HG02571 (cell line): ENCODE data around the gene LBH.
A peak's percentile ranks its signal among the peaks of the same experiment; 100 is the strongest.

Experiments
- ATAC-seq: cut with Tn5 transposase; IDR thresholded peaks from one replicate; pipeline ENCODE4 v1.9.1; 2021; ENCODE audit warnings: mild to moderate bottlenecking, moderate library complexity; ENCODE audit not compliant: unreplicated experiment

LBH gene

DNA sequence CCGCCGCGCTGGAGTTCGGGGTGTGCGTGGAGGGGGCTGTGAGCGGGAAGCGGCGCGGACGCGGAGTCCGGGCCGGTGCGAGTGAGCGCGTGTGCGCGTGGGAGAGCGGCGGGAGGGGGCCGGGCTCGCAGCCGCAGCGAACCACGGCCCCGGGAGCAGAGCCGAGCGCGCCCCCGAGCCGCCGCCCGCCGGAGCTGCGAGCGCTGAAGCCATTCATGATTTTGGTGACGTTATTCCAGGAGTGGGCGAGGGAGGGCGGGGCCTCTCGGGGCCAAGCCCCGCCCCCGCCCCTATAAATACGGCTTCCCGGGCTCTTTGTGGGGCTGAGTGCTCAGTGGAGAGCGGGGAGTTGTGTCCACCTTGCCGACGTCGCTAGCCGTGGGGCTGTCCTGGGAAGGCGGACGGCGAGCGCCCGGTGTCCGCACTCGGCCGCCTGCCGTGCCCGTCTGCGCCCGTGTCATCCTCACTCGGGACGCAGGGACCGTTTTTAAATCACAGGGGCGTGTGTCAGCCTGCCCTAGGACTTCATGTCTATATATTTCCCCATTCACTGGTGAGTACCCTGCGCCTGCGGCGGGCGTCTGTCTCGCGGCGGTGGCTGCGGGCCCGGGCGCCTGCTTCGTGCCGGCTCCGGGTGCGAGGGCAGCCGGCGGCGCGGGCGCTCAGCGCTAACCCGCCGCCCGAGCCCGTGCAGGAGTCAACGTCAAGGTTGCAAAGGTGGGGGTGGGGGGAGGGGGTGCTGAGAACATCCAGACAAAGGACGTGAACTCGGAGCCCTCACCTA is at the start of gene LBH:
TSS of gene LBH (plus strand) at position 323 of the 784 bp plus-strand sequence. CDS start at position 528, 205 bp downstream.
- ATAC-seq = peak; percentile 39

DNA sequence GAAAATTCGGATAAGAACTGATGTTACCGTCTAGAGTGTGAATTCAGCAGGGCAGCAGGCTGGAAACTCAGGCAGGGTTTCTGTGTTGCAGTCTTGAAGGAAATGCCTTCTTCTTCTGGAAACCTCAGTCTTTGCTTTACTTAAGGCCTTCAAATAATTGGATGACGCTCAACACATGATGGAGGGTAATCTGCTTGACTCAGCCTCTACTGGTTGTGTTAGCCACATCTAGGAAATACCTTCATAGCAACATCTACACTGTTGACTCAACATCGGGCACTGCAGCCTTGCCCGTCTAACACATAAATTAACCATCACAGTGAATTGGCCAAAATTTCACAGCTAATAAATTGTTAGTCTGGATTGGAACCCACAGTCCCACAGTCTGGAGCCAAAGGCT is 47.3 kb upstream of the LBH start:
- no peak for ATAC-seq

DNA sequence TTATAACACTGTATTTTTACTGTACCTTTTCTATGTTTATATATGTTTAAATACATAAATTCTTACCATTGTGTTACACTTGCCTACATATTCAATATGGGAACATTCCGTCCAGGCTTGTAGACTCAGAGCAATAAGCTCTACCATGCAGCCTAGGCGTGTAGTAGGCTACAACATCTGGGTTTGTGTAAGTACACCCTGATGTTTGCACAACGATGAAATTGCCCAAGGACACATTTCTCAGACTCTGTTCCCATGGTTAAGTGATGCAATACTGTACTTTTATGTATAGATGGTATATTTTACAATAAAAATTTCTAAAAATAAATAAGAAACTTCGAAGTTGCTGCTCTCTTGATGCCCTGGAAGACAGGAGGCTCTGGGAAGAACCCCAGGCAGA is 46.2 kb upstream of the LBH start:
- no peak for ATAC-seq

DNA sequence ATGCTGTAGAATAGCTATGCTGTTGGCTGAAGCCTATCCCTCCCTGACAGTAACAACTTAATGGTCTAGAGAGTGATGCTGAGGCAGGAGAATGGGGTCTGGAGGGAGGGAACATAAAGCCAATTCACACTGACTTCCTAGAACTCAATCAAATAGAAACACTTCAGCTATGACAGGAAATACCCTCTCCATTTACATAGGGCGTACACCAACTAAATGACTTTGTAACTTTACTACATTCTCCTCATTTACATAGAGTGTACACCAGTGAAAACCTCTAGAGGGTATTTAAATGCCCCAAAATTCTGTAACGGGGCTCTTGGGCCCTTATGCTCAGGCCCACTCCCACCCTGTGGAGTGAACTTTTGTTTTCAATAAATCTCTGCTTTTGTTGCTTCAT is 43.0 kb upstream of the LBH start:
- ATAC-seq = no peak

DNA sequence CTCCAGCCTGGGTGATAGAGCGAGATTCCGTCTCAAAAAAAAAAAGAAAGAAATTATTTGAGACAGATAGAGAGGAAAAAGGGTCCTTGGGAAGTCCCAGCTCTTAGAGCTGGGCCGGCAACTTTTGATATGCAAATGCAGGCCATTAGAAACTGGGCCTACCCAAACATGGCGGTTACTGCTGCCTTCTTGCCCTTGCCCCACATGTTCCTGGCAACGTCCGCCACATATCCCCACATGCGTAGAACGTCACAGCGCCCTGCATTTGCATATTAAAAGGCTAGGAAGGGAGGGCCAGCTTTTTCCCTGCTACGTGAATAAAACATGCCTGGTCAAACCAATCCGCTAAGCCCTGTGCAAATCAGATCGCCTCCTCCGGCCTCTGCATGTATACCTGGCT is 40.7 kb upstream of the LBH start:
- no peak for ATAC-seq

DNA sequence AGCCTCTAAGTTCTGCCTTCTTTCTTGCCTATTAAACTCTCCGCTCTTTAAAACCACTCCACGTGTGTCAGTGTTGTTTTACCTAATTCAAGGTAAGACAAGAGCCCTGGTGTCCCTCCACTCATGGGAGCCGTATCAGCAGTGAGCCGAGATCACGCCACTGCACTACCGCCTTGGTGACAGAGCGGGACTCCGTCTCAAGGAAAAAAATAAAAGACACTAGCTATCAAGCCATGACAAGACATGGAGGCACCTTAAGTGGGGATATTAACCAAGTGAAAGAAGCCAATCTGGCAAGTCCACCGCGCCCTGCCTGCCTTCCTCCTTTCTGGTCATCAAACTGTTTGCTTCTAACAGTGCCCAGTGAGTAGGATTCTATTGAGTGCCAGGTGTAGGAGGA is 40.2 kb upstream of the LBH start:
- ATAC-seq = no peak

DNA sequence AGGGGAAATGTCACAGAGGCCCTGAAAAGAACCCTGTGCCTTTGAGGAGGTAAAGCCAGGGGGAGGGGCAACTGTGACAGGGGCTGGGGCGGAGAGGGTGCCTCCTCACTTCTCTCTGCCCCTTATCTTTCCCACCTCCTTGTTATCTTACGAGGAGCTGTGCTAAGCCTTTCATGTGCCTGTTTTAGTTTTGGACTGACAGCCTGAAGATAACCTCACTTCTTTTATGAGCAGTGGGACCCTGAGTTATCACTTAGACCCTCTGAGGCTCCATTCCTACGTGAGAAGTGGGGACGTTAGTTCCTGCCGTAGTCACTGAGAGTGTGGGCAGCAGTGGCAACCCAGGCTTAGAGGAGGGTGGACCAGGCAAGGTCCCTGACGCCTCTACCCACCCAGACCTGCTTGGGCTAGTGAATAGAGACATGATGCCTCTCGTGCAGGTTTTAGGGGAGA is 39.5 kb upstream of the LBH start:
- ATAC-seq = no peak

DNA sequence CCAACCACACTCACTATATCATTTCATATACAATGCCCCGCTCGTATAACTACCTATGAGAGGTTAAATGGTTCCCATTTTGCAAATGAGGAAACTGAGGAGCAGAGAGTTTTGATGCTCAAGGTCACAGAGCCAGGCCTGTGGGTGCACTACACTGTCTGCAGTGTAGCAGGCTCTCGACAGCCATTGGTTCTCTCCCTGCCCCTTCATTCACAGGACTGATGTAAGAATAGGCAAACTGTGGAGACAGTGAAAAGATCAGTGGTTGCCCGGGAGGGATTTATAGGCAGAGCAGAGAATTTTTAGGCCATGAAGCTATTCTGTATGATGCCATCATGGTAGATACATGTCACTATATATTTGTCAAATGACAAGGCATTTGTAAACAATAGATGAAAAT is 39.0 kb upstream of the LBH start:
- no peak for ATAC-seq

DNA sequence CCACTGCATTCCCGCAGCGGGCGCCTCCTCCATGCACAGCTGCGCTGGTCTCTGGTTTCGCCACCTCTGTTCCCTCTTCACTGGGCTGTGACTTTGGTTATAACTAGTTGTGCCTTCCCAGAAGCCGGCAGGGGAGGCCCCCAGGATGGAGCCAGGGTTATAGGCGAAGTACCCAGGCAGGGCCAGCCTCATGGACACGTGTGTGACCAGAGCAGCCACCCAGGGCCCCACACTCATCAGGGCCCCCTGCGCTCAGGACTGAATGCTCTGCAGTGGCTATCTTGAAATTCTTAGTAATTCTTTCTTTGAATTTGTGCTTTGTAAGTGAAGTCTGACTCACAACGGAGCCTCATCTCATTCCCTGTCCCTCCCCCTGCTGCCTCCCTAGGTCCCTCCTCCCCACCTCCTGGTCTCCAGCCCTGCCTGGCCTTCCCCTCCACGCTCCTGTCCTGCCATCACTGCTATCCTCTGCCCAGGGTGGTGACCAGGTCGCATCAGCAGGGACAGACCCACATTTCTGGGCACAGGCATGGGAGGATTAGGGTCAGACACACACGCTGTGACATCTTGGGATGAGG is 38.1 kb upstream of the LBH start:
- ATAC-seq = no peak

DNA sequence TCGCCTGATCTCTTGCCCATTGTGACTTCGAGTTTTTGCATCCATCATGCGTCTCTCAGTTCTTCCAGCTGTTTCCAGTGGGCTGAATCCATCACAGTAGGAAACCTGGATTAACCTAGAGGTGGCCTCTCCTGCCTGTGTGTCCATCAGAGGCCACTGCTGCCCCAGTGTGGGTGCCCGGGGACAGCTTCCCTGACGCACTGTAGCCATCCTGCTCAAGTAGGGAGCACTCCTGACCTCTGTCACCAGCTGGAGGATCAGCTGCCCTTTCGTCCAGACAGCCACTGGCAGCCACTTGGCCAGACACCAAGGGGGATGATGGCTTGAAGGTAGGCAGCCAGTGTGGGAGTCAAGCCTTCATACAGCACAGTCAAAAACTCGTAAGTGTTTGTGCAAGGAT is 36.9 kb upstream of the LBH start:
- no peak for ATAC-seq

DNA sequence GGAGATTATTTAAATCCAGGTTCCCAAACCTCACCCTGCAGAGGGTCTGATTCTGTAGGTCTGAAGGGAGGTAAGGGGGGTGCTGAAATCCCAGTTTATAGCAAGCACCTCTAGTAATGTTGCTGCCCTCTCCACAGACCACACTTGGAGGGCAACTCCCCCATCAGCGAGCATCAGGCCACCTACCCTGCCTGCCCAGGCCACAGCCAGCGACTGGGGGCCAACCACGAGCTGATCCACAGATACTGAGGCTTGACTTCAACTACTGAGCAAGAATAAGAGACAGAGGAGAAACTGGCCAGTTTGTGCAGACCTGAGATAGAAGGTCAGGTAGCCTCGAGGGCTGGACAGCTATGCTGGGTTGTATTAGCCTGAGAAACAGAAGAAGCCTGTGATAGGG is 36.3 kb upstream of the LBH start:
- ATAC-seq = no peak

DNA sequence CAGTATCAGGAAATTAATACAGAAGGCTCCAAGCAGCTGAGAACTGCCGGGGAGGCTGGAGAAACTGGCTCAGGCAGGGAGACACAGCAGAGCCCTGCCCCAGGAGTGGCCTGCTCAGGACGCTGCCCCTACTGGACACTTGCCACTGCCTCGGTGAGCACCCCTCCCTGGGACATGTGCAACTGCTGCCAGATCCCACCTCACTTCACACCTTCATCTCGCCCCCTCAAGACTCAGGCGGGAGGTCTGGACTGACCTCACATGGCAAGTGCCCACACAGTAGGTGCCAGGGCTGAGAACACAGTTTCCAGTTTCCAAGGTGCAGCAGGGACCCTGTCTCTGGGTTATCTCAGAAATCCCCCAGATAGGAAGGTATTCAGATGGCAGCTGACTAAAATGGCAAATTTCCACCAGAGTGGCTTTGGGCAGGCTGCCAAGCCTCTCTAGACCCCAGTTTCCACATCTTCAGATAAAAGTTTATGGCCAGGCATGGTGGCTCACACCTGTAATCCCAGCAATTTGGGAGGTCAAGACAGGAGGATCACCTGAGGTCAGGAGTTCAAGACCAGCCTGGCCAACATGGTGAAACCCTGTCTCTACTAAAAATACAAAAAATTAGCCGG is 33.7 kb upstream of the LBH start:
- no peak for ATAC-seq

DNA sequence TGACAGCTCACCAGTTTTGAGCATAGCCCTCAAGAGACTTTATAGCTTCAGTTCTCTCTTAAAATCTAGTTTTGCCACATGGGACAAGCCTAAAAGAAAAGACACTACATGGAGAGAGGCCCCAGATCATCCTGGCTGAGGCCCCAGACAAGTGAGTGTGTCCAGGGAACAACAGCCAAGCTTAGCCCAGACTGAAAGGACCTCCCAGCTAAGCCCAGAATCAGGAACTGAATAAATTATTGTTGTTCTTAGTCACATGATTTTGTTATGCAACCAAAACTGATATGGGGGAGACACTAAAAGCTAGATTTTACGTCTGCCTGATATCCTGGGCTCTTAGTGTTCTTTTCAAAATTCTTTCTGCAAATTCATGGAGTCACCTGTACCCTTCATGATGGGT is 29.3 kb upstream of the LBH start:
- no peak for ATAC-seq

DNA sequence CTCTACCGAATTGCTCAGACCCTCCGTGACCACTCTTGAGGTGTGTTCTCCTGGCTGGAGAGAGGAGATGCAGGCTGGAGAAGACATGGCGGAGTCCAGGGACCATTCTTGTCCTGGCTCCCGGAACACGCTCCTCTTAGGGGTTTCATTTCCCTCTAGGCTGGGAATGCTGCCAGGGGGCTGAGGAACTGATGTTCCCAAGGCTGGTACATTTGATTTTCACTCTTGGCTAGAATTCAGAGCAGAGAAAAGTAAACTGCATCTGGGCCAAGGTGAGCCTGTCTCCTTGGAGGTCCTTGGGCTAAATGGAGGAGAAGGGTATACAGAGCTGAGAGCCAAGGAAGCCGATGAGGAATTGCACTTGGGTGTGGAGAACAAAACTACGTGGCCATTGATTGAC is 28.2 kb upstream of the LBH start:
- ATAC-seq = no peak

DNA sequence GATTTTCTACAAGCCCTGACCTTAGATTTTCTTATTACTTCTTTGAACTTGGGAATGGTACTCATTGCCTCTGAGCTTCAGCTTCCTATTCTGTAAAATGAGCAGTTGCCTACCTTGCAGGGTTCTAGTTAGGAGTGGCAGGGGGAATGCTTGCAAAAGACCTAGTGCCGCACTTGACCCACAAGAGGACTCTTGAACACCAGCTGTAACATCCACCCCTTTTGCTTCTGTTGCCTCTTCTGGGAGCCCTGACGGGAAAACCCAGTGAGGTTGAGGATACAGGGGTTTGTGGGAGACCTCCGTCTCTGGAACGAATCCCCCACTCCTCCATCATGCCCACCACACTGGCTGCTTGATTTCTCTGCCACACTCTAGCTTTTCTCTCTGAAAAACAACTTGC is 27.1 kb upstream of the LBH start:
- no peak for ATAC-seq

DNA sequence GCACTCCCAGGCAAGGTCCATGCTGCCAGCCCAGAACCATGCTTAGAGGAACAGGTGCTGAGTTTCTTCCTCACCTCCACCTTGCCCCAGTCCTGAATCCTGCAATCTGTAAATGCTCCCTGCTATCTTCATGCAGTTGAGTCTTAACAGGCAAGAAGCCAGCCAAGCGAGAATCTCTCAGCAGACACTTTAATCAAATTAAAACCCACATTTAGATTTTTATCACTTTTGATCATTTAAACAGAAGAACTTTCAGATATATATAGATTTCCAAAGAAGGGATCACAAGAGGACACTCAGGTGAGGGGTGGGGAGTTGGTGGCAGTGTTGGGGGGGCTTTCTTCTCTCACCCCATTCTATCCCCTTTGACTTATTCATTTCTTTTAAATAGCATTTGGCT is 25.9 kb upstream of the LBH start:
- ATAC-seq = no peak

DNA sequence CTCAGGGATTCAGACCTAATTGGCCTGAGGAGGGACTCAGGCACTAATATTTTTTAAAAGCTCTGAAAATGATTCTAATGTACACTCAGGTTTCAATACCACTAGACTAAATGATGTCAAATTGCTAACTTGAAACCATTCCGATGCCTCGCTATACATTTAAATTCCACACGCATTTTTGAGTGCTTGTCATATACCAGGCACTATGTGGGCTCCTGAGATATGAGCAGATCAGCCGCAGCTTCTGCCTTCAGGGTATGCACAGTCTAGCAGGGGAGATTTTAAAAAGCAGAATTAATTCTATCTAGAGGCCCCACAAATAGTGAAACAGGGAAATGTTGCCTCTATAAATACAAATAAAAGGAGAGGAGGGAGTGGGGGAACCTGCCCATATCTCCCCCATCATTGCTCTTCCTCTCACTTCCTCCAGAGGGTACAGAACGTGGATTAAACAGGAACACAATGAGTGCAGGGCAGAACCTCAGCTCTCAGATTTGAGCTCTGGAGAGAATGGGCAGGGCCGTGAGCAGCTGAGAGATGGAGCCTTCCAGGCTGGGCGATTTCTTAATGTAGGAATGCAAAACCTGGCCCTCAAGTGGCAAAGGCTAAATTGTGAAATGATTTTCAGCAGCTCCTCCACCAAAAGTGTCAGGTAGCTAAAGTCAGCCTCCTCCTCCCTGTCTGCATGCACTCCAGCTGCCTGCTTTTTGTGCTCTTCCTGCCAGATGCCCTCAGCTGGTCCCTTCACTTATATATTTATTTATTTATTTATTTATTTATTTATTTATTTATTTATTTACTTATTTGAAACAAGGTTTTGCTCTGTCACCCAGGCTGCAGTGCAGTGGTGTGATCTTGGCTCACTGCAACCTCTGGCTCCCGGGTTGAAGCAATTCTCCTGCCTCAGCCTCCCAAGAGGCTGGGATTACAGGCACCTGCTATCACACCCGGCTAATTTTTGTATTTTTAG is 24.6 kb upstream of the LBH start:
- no peak for ATAC-seq

DNA sequence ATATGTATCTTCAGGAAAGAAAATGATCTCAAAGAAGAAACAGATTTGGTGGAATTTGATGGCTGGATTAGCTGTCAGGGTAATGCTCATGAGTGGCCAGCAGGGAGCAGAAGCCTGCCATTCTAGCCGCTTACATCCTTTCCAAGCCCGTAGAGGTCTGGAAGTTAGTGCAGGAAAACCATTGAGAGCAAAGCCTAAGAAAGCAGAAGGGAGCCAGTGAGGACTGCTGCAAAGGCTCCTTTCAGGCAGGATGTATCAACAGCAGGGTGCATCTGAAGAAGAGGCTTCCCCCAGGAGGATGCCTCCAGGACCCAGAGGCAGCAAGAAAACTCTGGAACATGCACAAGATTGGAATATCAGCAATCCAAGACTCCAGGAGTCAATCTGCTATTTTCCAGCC is 22.9 kb upstream of the LBH start:
- ATAC-seq = no peak

DNA sequence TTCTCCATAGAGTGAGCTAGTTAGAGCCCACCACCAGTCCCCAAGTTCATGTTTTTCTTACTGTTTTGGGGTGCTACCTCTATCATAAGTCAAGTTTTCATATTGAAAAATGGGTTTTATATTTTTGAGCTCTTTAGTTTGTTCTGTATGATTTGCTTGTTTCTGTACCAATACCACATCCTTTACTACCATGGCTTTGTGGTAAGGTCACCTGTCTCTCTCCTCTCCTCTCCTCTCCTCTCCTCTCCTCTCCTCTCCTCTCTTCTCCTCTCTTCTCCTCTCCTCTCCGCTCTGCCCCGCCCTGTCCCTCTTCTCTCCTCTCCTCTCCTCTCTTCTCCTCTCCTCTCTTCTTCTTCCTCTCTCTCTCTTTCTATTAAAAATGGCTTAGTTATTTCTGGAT is 22.1 kb upstream of the LBH start:
- no peak for ATAC-seq

DNA sequence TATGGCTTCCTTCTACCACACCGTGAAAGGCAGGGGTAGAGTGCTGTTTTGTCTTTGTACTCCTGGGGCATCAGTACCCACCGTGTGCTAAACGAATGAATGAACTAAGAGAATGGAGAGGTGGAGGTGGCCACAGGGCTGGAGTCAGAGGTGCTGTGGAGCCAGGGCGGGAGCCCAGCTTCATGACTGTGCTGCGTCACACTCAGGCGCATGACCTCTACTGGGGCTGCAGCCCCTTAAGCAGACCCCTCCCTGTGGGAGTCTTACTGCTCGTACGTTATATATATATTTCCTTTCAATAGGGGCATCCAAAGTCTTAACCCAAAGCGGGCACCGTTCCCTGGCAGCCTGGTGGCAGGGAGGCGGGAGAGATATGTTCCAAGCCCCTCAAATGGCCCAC is 18.0 kb upstream of the LBH start:
- no peak for ATAC-seq

DNA sequence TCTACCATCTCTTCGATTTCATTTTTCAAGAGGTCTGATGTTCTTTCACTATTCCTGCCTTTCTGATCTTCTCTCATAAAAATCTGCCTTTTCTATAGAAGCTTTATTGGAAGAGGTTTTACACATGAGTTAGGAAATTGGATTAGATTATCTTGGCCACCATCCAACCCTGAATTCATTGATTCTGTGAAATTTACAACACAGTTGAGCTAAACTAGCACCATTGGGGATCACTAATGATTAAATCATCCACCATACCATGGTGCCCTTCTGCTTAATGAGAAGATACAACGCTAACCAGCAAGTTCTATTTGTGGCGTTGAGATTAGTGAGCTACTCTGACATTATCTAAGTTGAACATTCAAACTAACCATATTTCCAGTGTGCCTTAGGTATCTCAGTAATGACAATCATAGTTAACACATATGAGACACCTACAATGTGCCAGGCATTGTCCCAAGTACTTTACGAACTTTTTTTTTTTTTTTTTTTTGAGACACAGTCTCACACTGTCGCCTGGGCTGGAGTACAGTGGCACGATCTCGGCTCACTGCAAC is 17.3 kb upstream of the LBH start:
- no peak for ATAC-seq
